Endothelial cell (in vitro differentiated cells): ENCODE results near the gene RAPGEF3. TPM values are rescaled to one million over a fixed set of nuclear protein-coding genes. Genes with fewer than 3 reads are reported as not detected.

Experiments used
- DNase-seq: peaks from one replicate; pipeline ENCODE4 v3.0.0; 2021; ENCODE audit warnings: low spot score
- H3K27ac Mint-ChIP-seq: one replicate; pipeline ENCODE4 v1.8.0; 2021; ENCODE audit warnings: mixed read lengths, inconsistent platforms; ENCODE audit not compliant: unreplicated experiment
- H3K27me3 Mint-ChIP-seq: one replicate; pipeline ENCODE4 v1.8.0; 2021; ENCODE audit warnings: mild to moderate bottlenecking, moderate library complexity, mixed read lengths, inconsistent platforms; ENCODE audit not compliant: unreplicated experiment
- H3K36me3 Mint-ChIP-seq: one replicate; pipeline ENCODE4 v1.8.0; 2021; ENCODE audit warnings: mild to moderate bottlenecking, low read depth, mixed read lengths, inconsistent platforms; ENCODE audit not compliant: unreplicated experiment
- H3K4me1 Mint-ChIP-seq: one replicate; pipeline ENCODE4 v1.8.0; 2021; ENCODE audit warnings: mild to moderate bottlenecking, mixed read lengths, inconsistent platforms; ENCODE audit not compliant: unreplicated experiment
- H3K4me3 Mint-ChIP-seq: one replicate; pipeline ENCODE4 v1.8.0; 2021; ENCODE audit warnings: mild to moderate bottlenecking, mixed read lengths, inconsistent platforms; ENCODE audit not compliant: unreplicated experiment
- H3K9me3 Mint-ChIP-seq: one replicate; pipeline ENCODE4 v1.8.0; 2021; ENCODE audit warnings: mixed read lengths, inconsistent platforms; ENCODE audit not compliant: unreplicated experiment
- CTCF ChIP-seq: fragments of 200-600 bp; sonication (generic); IDR thresholded peaks from one replicate; pipeline ENCODE4 v1.5.0; 2021; ENCODE audit warnings: antibody characterized with exemption; ENCODE audit not compliant: unreplicated experiment
- total RNA-seq: library from RNA; stranded (reverse); fragmentation: NEBNext Ultra II Directional; extraction: Animal tissue kit (Norgen Biotek cat#: 25700); gene quantifications from one replicate; pipeline ENCODE4 v1.2.1, GENCODE V29; 2021; ENCODE audit not compliant: unreplicated experiment

Gene RAPGEF3
- total RNA-seq, 1 donor from 2014 or later: 81.5 TPM

DNA sequence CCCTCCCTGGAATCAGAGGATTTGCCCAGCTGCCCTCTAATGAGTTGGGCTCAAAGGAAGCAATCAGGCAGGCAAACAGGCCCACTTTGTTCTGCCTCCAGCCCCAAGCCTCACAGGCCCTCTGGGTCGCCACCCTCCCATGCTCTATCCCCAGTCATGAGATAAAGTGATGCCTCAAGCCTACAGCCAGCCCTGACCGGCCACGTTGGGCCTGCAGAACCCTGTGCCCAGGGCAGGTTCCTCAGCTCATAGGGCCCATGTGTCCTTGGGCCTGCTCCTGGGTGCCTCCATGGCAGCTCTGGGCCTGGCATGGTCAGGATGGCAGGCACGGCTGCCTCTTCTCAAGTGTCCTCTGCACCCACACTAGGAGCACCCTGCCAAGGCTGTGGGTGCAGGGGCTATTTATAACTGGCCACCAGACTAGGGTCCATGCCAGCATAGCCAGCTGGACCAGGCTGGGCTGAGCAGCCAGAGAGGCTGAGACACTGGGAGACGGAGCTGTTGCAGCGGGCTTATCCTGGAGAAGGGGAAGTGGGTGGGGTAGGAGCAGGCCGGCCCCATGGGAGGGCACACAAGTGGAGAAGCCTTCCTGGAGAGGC, 40.8 kb upstream of the RAPGEF3 start:
- Mint-ChIP-seq H3K27ac (peak overlapping the region; percentile 52), H3K36me3 (peaks cover 28% of the 10 kb centered on the region), H3K4me1 (peaks cover 63% of the 10 kb centered on the region), H3K27me3 (peaks cover 32% of the 10 kb centered on the region), H3K4me3 (no peak overlapping the region), H3K9me3 (no peaks in the 10 kb centered on the region)
- no peak for DNase-seq
- TF ChIP-seq CTCF: no peak

DNA sequence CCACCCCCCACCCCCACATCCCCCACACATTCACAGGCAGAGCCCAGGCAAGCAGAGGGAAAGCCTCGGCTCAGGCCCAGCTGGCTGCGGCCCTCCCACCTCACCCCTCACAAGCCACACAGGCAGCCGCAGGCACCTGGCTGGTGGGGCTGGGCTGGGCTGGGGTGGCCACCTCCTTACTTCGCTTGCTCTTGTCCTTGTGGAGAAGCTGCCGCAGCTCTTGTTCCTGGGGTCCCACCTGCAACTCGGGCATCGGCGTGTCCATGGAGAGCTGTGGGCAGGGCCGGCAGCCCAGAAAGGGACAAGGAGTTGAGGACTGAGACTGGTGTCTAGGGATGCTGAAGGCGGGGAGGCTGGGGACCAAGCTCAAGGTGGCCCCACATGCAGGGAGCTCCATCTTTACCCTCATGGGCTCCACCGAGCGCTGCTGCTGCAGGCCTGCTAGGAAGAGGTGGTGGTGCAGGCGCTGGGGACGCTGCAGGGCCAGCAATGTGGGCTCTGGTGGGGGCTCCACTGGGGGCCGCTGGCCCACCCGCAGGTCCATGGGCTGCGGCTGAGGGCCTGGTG, 39.8 kb upstream of the RAPGEF3 start:
- Mint-ChIP-seq H3K9me3 (no peaks in the 10 kb centered on the region), H3K36me3 (peaks cover 30% of the 10 kb centered on the region), H3K4me1 (peaks cover 62% of the 10 kb centered on the region), H3K27me3 (peaks cover 35% of the 10 kb centered on the region), H3K27ac (no peak overlapping the region), H3K4me3 (no peak overlapping the region)
- no peak for DNase-seq
- TF ChIP-seq CTCF: no peak

DNA sequence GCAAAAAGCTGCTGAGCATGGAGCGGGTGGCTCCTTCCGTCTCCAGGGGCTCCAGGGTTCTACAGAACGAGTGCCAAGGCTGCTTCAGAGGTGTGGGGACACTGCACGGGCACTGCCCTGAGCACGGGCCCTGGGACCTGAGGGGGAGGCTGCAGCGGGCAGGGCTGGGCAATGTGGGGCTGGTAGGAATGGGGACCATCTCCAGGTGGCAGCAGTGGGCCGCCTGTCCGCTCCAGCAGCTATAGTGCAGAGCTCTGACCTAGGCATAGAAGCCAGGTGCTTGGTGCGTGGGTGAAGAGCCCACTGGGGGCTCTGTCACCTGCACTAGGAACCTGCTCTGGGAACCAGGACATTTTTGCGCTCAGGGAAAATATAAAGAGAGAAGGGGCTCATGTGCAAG, 38.8 kb upstream of the RAPGEF3 start:
- TF ChIP-seq CTCF: no peak
- H3K27ac Mint-ChIP-seq: no peak overlapping the region

GRCh38 chr12:47795814-47796411, 37.2 kb upstream of the RAPGEF3 start:
- Mint-ChIP-seq H3K27ac (peak overlapping the region; percentile 57), H3K36me3 (peaks cover 36% of the 10 kb centered on the region), H3K9me3 (no peaks in the 10 kb centered on the region), H3K4me1 (peaks cover 36% of the 10 kb centered on the region), H3K27me3 (peaks cover 38% of the 10 kb centered on the region), H3K4me3 (no peak overlapping the region)
- TF ChIP-seq CTCF: no peak
- DNase-seq: no peak

More for the DNA sequence above, 38.8 kb upstream of the RAPGEF3 start:
- no peak for DNase-seq
- peaks cover 37% of the 10 kb centered on the region for H3K27me3 Mint-ChIP-seq
- peaks cover 52% of the 10 kb centered on the region for H3K4me1 Mint-ChIP-seq
- H3K36me3 Mint-ChIP-seq: peaks cover 31% of the 10 kb centered on the region
- H3K9me3 Mint-ChIP-seq: no peaks in the 10 kb centered on the region
- H3K4me3 Mint-ChIP-seq: peak overlapping the region; percentile 31
